ENCODE data around the gene FBXL17. TPM values are rescaled to one million over a fixed set of nuclear protein-coding genes. Genes with fewer than 3 reads are reported as not detected.

Gene FBXL17
- total RNA-seq, 1 donor from 2014 or later = 17.6 TPM

DNA sequence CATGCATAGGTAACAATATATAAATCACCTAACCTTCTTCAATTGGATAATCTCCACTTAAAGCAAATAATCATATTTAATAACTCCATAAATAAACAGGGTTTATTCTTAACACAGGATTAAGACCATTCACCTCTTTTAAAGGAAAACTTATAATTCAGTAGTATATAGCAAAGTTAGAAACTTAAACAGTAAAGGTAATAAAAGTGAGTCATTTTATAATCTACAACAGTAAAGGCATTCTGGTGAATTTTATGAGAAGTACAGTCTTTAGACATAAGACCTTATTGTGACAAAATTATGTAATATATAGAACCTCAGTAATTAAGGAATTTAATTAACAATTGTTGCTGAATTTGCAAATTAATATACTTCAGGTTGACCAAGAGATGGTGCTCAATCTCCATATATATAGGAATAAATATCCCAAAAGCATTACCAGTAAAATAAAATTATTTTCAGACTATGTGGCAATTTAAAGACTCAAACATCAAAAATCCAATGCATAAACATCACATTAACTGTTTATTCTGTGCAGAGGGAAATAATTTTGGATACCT is 84.8 kb downstream of the FBXL17 start:
- DNase-seq (ENCODE audit: extremely low spot score, unreplicated experiment) = no peak
- H3K27me3 Mint-ChIP-seq (ENCODE audit: unreplicated experiment) = no peaks in the 10 kb centered on the region
- no peak overlapping the region for H3K4me3 Mint-ChIP-seq (ENCODE audit: unreplicated experiment)
- TF ChIP-seq CTCF (IDR thresholded peaks at IDR 0.05) = no peak
- no peak overlapping the region for H3K27ac Mint-ChIP-seq (ENCODE audit: unreplicated experiment)
- no peaks in the 10 kb centered on the region for H3K9me3 Mint-ChIP-seq (ENCODE audit: unreplicated experiment)
- H3K4me1 Mint-ChIP-seq (ENCODE audit: unreplicated experiment) = peaks cover 21% of the 10 kb centered on the region
- peaks cover 2% of the 10 kb centered on the region for H3K36me3 Mint-ChIP-seq (ENCODE audit: unreplicated experiment)

- no peak for DNase-seq (ENCODE audit: extremely low spot score, unreplicated experiment)
- Mint-ChIP-seq H3K4me1 (ENCODE audit: unreplicated experiment) (peaks cover 13% of the 10 kb centered on the region), H3K9me3 (ENCODE audit: unreplicated experiment) (no peaks in the 10 kb centered on the region), H3K27me3 (ENCODE audit: unreplicated experiment) (no peaks in the 10 kb centered on the region), H3K36me3 (ENCODE audit: unreplicated experiment) (peaks cover 2% of the 10 kb centered on the region), H3K4me3 (ENCODE audit: unreplicated experiment) (no peak overlapping the region), H3K27ac (ENCODE audit: unreplicated experiment) (peak overlapping the region; percentile 28)
- TF ChIP-seq CTCF (IDR thresholded peaks at IDR 0.05) = no peak
Measured at GRCh38 chr5:108295578-108296368, 86.1 kb downstream of the FBXL17 start.

DNA sequence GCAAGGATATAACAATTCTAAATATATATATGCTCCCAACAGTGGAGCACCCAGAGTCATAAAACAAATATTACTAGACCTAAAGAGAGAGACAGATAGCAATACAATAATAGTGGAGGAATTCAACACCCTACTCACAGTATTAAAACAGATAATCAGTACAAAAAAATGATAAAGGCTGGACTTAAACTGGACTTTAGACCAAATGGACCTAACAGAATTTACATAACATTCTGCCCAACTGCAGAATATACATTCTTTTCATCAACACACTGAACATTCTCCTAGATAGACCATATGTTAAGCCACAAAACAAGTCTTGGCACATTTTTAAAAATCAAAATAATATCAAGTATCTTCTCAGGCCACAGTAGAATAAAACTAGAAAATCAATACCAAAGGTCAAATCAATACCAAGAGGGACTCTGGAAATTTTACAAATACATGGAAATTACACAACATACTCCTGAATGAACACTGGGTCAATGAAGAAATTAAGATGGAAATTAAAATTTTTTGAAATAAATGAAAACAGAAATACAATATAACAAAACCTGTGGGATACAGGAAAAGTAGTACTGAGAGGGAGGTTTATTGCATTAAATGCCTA is 100.8 kb downstream of the FBXL17 start:
- H3K36me3 Mint-ChIP-seq (ENCODE audit: unreplicated experiment) = peaks cover 36% of the 10 kb centered on the region
- no peak for DNase-seq (ENCODE audit: extremely low spot score, unreplicated experiment)
- H3K4me3 Mint-ChIP-seq (ENCODE audit: unreplicated experiment) = no peak overlapping the region
- peaks cover 40% of the 10 kb centered on the region for H3K9me3 Mint-ChIP-seq (ENCODE audit: unreplicated experiment)
- no peak overlapping the region for H3K27ac Mint-ChIP-seq (ENCODE audit: unreplicated experiment)
- peaks cover 27% of the 10 kb centered on the region for H3K4me1 Mint-ChIP-seq (ENCODE audit: unreplicated experiment)
- H3K27me3 Mint-ChIP-seq (ENCODE audit: unreplicated experiment) = no peaks in the 10 kb centered on the region
- TF ChIP-seq CTCF (IDR thresholded peaks at IDR 0.05) = no peak

DNA sequence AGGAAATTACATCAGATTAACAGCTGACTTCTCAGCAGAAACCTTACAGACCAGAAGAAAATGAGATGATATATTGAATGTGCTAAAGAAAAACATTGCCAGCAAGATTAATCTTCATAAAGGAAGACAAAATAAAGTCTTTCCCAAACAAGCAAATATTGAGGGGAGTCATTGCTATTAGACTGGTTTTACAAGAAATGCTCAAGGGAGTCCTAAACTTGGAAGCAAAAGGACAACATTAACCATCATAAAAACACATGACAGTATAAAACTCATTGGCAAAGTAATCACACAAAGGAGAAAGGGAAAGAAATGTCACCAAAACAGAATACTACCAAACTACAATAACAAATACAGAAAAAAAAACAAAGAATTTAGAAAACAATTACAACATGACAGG is 101.7 kb downstream of the FBXL17 start:
- no peak for DNase-seq (ENCODE audit: extremely low spot score, unreplicated experiment)
- Mint-ChIP-seq H3K27me3 (ENCODE audit: unreplicated experiment) (no peaks in the 10 kb centered on the region), H3K27ac (ENCODE audit: unreplicated experiment) (no peak overlapping the region), H3K9me3 (ENCODE audit: unreplicated experiment) (peaks cover 40% of the 10 kb centered on the region), H3K36me3 (ENCODE audit: unreplicated experiment) (peaks cover 32% of the 10 kb centered on the region), H3K4me1 (ENCODE audit: unreplicated experiment) (peaks cover 22% of the 10 kb centered on the region), H3K4me3 (ENCODE audit: unreplicated experiment) (no peak overlapping the region)
- no peak for TF ChIP-seq CTCF (IDR thresholded peaks at IDR 0.05)

Measured in osteocyte (in vitro differentiated cells).